Measurements from ENCODE around the gene DNAJB13. TPM values are rescaled to one million over a fixed set of nuclear protein-coding genes. Genes with fewer than 3 reads are reported as not detected.

DNAJB13 gene
- total and polyA plus RNA-seq, 9 donors, result 0.36 to 23.3 (median 2.1) TPM; not detected in 2

GRCh38 chr11:73976451-73977151 is 25.8 kb downstream of the DNAJB13 start:
- TF ChIP-seq EP300 (IDR thresholded peaks at IDR 0.05) (no peak), POLR2A (IDR thresholded peaks at IDR 0.05) (no peak), CTCF (IDR thresholded peaks at IDR 0.05) (no peak)
- H3K27ac ChIP-seq, result no peak overlapping the region
- H3K4me1 ChIP-seq (ENCODE audit: insufficient read depth), result no peaks in the 10 kb centered on the region
- intact Hi-C loops (cut with DNase I), result no loop called here
- H3K36me3 ChIP-seq, result no peaks in the 10 kb centered on the region
- no peaks in the 10 kb centered on the region for H3K27me3 ChIP-seq
- WGBS, 3 donors, result 95 to 96% (median 95%) methylated on average over 14 of the region's 14 CpGs
- no peak for DNase-seq
- no peaks in the 10 kb centered on the region for H3K9me3 ChIP-seq
- no peak overlapping the region for H3K4me3 ChIP-seq

- no peak for DNase-seq
Observed at GRCh38 chr11:73977856-73978519, 27.2 kb downstream of the DNAJB13 start.

GRCh38 chr11:73978576-73979086 is 27.8 kb downstream of the DNAJB13 start:
- no peak for TF ChIP-seq CTCF (IDR thresholded peaks at IDR 0.05)
- no peak for TF ChIP-seq POLR2A (IDR thresholded peaks at IDR 0.05)
- no peak for TF ChIP-seq EP300 (IDR thresholded peaks at IDR 0.05)
- WGBS, 3 donors, result 85 to 93% (median 90%) methylated on average over 3 of the region's 3 CpGs
- no peaks in the 10 kb centered on the region for H3K4me1 ChIP-seq (ENCODE audit: insufficient read depth)
- DNase-seq, result peak in 1 of 5 donors; percentile 3
- H3K4me3 ChIP-seq, result no peak overlapping the region
- H3K27ac ChIP-seq, result no peak overlapping the region
- no peaks in the 10 kb centered on the region for H3K27me3 ChIP-seq
- intact Hi-C loops (cut with DNase I), result no loop called here
- no peaks in the 10 kb centered on the region for H3K36me3 ChIP-seq
- no peaks in the 10 kb centered on the region for H3K9me3 ChIP-seq

More at GRCh38 chr11:73977856-73978519, 27.2 kb downstream of the DNAJB13 start:
- Histone ChIP-seq H3K4me3 (no peak overlapping the region), H3K4me1 (ENCODE audit: insufficient read depth) (no peaks in the 10 kb centered on the region), H3K27ac (no peak overlapping the region), H3K27me3 (no peaks in the 10 kb centered on the region), H3K36me3 (no peaks in the 10 kb centered on the region), H3K9me3 (no peaks in the 10 kb centered on the region)
- TF ChIP-seq CTCF (IDR thresholded peaks at IDR 0.05) (no peak), POLR2A (IDR thresholded peaks at IDR 0.05) (no peak)
- whole genome bisulfite sequencing, 3 donors, result 93 to 97% (median 95%) methylated on average over 17 to 18 of the region's 18 CpGs
- intact Hi-C loops (cut with DNase I), result no loop called here

- H3K4me3 ChIP-seq, result no peak overlapping the region
- no peaks in the 10 kb centered on the region for H3K4me1 ChIP-seq (ENCODE audit: insufficient read depth)
- H3K36me3 ChIP-seq, result no peaks in the 10 kb centered on the region
- no peaks in the 10 kb centered on the region for H3K9me3 ChIP-seq
- H3K27me3 ChIP-seq, result no peaks in the 10 kb centered on the region
- TF ChIP-seq CTCF (IDR thresholded peaks at IDR 0.05), result no peak
- no peak for TF ChIP-seq EP300 (IDR thresholded peaks at IDR 0.05)
- TF ChIP-seq POLR2A (IDR thresholded peaks at IDR 0.05), result no peak
- DNase-seq, result no peak
- intact Hi-C loops (cut with DNase I), result no loop called here
- H3K27ac ChIP-seq, result no peak overlapping the region
- 67 to 71% (median 70%) methylated on average over 6 of the region's 6 CpGs for WGBS, 3 donors
Observed at GRCh38 chr11:73980001-73980961, 29.5 kb downstream of the DNAJB13 start.
